GM19397 (cell line): Measurements from ENCODE around the gene BTBD9.

Experiments
- ATAC-seq: cut with Tn5 transposase; IDR thresholded peaks from one replicate; pipeline ENCODE4 v1.9.1; 2021; ENCODE audit warnings: mild to moderate bottlenecking, moderate library complexity; ENCODE audit not compliant: unreplicated experiment

The BTBD9 gene

DNA sequence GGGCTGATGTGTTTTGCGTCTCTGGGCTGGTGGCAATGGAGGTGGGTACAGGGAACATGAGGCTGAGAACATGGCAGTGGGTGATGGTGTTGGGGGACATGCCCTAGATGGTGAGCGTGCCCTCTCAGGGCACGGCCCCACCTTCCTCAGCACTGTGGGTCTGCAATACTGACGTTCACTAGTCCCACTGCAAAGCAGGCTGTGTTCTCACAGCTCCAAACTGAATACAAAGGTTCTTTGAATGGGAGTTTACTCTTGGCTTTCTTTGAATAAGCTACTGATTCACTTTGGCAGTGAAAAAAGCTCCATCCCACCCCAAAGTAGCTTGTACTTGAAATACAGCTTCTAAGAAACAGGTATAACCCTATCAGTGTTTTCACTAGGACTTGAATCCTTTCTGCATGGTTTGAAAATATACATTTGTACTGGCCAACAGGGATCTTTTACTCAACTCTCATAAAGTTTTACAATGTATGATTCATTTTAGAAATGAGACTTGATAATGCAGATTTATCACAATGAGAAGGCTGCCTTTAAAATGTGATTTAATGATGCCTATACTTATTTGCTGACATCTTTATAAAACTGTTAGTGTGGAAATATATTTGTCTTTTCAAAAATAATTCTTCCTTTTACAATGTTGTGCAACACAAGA, 419.5 kb downstream of the BTBD9 start:
- ATAC-seq = no peak

DNA sequence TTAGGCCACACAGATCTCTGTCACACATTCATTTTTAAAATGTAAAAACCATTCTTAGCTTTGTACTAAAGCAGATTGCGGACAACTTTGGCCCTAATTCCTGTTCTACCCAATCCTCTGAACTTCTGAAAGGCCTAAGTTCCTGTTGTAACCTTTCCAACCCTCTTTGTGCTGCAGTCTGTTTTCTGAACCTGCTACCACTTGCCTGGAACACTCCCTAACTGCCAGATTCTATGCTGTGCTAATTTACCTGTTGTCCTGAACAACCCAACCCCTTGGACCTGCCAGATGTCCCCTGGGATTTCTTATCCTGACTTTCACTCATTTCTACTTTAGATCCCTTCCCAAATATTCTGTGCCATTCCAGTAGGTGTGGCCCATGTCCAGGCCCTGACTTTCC, 421.5 kb downstream of the BTBD9 start:
- ATAC-seq = no peak

DNA sequence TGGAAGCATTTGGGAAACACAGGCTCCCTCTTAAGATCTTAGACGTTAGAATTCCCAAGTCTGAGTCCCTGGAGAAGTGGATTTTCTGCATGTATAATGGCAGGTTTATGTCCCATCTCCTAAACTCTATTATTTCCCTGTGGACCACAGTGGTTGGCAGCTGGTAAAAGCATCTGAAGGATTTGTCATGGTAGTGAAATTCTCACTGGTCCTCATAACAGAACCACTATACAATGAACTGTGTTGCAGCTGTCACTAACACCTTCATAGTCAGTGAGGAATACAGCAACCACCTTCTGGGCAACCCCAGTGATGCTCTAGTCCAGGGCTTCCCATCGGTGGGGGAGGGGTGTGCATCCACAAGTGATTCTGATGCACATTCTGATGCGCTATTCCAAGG, 423.3 kb downstream of the BTBD9 start:
- ATAC-seq = no peak

DNA sequence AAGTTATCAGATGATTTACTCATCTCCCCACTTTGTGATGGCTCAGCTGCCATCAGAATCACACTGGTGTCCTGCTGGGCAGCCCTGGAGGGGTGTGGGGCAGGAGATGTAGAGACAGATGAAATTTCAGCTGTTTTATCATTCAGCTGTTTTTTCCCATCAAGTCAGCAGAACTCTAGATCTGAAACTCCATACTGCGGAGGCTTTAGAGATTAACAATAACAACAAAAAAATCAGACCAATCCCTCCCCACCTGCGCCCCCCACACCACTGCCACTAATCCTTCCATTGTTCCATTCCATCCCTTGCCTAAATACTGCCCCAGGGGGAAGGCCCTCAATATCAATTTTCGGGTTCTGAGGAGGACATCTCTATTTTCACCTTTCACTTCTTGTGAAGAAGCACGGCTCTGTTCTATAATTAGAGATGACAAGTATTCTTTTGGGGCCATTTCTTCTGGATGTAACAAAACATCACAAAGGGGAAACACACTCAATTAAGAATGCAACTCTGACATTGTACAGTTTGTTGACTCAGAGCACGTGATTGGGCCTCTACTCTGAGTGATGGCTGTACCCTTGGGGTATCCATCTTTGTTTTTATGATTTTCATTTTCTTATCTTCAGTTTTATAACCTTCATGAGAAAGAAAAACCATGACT, 423.9 kb downstream of the BTBD9 start:
- no peak for ATAC-seq

DNA sequence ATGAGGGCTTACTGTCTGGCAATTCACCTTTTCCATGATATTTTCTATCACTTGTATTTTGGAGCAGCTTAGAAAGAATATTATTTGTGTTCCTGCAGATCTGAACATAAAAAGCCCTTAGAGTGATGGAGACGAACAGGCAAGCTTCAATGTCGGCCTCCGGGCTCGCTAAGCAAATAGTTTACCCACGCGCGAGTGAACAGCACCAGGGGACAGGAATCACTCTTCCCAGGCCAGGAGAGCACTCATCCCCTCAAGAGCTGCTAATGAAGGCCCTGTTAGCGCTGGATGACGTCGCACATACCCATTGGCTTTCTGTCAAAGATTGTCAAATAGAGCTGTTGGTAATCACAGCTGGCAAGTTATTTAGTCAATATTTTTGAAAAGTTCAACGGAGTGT, 424.5 kb downstream of the BTBD9 start:
- no peak for ATAC-seq

DNA sequence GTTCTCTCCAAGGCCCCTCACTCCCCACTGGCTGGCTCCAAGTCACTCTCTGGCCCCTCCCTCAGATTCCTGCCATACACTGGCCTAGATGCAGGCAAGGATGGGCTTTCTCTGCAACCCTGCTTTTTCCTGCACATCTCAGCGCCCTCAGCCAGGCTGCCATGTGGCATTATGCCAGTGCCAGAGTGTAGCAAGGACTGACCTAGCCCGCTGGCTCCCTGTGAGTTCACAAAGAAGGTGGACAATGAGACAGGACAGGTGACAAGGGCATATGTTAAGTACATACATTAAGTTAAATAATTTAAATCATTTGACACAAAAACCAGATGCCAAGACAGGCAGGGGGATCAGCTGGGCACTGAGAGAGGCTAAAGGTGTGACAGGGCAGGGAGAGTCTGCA, 425.6 kb downstream of the BTBD9 start:
- ATAC-seq = no peak

DNA sequence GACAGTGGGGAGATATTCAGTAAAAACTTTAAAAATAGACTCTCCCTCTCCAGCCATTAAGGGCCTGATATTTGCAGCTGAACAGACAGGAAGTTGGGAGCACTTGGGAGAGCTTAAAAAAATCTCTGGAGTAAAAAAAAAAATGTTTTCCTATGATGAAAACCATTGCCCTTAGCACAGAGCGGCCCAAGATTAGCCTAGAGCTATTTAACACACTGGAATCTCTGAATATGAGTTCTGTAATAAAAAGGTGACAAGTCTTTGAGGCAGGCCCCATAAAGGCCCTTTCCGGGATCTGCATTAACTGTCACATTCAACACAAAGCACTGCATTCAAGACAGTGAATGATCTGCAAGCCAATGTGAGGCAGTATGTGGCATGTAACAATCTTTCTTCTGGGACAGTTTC, 426.5 kb downstream of the BTBD9 start:
- no peak for ATAC-seq

DNA sequence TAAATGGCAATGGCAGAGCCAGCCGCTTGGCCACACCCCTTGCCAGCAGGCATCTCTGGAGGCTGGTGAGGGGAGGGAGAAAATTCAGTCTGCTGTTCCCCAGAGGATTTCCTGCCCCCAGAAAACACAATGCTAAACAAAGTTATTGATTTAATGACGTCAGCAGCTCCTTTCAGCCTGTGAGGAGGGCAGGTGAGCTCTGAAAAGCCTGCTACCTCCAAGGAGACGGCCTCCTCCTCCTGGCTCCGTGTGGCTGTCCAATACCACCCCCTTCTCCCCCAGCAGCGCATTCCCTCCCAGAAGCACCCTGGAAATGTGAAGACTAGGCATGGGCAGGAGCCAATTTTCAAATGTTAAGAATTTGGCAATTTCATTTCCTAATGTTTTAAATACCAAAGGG, 427.1 kb downstream of the BTBD9 start:
- no peak for ATAC-seq

DNA sequence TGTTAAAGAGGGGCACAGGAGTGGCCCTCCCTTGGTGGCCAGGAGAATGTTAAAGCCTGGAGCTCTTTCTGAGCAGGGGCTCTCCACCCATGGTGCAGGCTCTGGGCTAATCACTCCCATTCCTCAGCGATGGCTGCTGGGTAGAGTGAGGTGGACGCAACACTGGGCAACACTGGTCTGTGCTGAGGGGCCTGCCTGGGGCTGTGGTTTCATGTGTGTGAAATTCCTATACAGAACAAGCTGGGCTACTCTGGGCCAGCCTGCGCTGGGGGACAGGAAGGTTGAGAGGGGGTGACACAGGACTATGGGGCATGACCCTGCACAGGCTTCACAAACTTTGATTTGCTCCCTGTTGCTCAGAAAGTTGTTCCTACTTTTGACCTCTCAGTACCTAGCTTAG, 427.6 kb downstream of the BTBD9 start:
- no peak for ATAC-seq

DNA sequence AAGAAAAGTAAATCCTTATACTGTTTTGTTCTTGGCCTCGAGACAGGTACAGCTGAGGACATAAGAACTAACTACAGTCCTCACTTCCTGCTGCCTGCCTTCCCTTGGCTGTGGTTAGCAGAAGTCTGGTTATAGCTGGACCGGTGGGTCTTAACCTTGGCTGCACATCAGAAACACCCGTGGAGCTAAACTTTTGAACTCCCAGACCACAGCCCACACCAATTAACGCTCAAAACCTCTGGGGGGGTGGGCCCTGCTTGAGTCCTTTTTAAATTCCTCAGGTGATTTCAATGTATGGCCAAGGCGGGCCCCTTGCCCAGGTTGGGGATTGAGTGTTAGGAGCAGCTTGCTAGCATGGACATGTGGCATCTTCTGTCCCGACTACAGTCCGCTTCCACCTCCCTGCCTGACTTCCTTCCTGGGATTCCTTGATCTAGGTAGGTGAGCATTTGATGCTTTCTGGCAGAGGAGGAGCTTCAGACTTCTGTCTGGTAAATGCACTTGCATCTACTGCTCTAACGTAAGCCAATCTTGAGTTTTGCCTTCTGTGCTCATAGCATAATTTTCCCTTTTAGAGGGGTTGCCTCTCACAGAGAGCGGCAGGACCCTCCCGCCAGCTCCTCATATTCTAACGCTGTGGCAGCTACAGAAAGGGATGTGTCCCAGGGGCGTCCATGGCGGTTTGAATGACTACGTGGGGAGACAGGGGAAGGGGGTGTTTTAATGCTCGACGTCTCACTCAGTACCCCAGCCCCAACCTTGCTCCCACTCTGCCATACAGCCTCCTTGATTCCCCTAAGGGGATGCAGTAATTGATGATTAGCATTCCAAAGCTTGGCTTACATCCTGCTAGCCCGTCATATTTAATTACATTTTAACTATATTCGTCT, 430.1 kb downstream of the BTBD9 start:
- no peak for ATAC-seq

DNA sequence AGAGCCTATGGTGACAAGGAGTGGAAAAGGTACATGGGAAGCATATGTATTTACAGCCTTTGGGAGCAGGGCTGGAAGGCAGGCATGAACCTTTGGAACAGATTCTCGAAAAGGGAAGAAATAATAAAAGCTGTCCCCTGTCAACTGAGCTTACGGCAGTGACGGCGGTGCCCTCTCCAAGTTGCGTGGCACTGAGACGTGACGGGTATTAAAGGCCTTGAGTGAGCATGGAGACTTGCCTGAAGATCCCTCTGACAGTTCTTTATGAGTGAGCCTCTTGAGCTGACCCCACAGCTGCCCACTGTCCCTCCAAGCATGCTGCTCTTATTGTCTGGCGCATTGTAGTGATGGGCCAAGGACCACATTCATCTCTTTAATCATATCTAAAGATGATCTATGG, 431.7 kb downstream of the BTBD9 start:
- ATAC-seq = no peak

DNA sequence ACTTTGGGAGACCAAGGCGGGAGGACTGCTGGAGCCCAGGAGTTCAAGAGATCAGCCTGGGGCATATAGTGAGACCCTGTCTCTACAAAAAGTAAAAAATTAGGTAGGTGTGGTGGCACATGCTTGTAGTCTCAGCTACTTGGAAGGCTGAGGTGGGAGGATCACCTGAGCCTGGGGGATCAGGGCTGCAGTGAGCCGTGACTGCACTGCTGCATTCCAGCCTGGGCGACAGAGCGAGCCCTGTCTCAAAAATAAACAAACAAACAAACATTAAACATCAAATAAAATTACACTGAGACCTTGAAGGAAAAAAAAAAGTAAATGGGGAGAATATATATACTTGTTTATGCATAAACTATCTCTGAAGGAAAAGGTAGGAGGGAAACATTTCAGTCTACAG, 432.4 kb downstream of the BTBD9 start:
- no peak for ATAC-seq

DNA sequence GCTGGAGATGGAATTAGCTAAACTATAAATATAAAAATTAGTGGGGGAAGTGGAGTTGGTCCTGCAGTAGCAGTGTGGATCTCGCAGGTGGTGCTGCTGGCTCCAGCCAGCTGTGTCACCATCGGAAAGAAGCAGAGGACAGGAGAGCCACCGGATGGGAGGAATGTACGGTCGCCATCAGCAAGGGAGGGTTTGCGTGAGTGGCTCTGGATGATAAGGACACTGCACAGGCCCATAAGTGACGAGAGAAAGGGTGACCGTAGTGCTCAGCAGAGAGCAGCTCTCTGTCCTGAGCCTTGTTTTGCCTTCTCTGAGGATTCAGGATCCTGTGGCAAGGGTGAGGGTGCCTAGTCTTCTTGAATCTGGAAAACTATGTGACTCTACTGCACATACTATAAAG, 441.5 kb downstream of the BTBD9 start:
- ATAC-seq = no peak

DNA sequence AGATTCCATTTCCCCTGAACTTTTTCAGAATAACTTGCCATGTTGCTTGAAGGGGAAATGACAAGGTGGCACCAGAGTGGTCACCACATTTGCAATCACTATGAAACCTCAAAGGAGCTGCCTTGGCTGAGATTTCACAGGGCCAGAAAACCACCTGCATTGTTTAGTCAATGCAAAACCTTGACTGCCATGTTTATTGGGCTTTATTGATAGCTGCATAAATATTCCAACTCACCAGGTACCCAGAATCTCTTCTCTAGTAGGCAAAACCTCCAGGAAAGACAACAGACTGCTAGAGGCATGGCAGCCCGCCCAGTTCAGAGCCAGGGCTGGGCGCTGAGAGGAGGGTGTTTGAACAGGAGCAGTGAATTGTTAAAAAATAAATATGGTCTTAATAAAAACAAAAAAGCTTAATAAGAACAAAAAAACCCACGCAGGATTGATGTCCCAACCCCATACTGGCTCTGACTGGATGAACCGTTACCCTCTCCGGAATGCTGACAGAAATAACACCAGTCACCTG, 444.6 kb downstream of the BTBD9 start:
- ATAC-seq = no peak

DNA sequence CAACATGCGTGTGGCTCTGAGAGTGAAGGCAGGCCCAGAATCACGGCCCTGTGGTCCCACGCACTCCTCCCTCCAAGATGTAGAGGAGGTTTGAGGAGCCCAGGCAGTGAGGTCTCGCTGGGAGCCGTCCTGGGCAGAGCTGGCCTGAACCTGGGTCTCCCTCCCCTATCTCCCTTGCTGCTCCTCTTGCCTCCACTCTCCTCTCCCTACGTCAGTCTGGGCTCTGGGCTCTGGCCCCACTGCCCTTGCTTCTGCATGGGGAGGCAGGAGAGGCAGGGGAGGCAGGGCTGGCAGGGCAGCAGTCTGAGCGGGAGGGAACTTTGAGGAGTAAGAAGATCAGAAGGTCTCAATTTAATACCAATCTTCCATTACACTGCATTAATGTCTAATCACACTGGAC, 445.1 kb downstream of the BTBD9 start:
- no peak for ATAC-seq

DNA sequence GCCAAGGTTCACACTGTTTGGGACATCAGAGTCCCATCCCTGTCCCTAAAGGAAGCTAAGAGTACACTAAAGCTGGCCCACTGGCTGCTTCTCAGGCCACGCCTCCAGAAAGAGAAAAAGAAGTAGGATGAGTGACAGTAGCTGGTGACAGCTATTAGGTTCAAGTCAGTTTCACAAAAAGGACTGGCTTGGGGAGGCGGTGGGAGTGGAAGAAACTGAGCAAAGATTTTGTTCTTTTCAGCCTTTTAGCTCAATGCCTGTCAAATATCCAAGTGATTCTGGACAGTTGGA, 445.5 kb downstream of the BTBD9 start:
- ATAC-seq = no peak

DNA sequence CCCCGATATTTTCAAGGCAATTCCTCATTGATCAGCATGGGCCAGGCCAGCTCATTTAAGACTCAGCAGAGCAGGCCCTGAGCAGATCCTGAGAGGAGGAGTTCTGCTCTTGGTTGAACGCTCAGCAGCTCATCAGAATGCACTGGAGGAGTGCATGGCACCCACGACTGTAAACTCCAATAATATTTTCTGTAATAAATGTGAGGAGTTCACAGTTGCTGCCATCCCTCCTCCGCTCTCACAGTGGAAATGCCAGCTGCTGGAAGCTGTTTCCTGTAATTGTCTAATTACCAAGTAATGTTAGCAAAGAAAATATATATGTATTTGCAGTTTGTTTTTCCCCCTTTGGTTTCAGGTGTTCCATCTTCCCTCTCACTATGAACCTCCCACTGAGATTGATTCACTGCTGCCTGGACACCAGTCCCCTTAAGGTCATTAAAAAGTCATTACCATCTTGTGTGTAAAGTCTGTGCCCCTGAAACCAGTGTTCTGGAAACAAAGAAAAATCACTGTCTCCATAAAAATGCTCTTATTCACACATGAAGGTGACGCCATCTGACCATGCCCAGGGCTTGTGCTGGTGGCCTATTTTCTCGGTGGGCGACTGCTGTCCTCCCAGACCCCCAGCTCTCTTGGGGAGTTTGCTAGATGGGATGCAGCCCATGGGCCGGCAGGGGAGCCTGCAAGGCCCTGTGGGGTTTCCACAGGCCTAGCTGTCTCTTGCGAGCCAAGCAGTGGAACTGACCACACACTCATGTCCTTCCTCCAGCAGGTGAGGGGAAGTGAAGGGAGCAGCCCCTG, 446.0 kb downstream of the BTBD9 start:
- no peak for ATAC-seq

DNA sequence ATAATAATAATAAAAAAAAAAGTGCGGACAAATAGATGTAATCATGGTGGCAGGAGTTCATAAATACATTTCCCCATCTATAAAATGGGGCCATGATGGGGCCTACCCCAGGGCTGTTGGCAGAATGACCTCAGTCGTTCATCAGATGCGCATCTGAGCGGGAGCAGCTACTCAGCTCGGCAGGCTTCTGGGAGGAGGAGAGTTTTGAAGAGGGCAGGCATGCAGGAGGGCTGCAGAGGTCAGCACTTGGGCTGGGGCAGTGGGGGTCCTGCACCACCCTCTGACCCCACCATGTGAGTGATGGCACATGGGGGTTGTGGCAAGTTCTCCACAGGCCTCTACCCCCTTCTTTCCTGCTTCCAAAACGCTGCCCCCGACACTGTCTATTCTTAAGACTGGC, 446.7 kb downstream of the BTBD9 start:
- no peak for ATAC-seq

DNA sequence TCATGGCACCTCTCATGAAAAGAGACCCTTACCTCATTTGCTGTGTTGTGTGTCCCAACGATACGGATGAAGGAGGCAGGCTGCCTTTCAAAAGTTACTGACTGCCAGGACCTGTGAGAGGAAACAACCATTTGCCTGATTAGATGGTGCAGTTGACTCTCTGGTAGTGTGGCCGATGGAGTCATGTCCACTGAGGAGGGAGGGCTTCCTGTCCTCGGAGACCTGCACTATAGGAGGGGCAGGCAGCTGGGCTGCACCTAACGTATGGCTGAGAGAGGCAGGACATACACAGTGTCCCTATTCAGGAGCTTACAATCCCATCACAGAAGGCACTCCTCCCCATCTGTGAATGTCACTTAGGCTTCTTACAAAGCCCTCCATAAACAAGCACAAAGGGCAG, 447.2 kb downstream of the BTBD9 start:
- ATAC-seq = no peak

DNA sequence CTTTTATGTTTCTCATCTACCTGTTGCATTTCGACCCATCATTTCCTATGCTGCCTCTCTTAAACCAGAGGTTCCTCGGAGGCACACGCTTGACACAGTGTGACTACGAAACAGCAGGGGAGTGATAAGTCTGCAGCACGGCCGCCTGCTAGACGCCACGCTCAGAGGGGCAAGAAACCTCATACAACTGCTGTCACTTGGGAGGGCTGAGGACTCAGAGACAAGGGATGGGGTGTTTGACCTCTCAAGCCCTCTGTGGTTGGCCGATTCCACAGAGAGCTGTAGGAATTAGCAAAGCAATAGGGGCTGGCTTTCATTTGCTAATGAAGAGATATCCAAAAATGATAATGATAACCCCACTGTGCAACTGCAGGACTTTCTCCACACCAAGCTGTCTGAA, 447.7 kb downstream of the BTBD9 start:
- no peak for ATAC-seq

DNA sequence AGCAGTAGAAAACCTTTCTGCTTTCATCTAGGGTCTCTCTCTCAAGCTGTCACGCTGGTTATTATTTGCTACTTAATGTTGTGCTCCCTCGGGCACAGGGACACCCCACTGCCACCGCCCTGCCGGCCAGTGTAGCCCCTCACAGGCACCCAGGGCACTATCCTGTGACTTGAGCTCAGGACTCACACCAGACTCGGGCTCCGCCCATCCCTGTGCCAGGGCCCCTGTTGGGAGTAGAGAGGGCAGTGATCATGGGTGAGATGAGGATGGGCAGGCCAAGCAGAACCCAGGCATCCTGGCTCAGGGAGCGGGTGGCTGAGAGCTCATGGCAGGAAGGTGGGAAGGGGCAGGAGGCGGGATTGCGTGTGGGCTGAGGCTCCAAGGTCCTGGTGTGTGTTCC, 448.3 kb downstream of the BTBD9 start:
- no peak for ATAC-seq
